RWPE1 (cell line): ENCODE data around the gene GLP1R.

ENCODE experiments used
- CTCF ChIA-PET: fragments of 350-600 bp; sonication (Branson Sonifier 250); formaldehyde crosslinking; extraction: SDS; loops from one replicate; lab custom pipeline; 2021; lab: Yijun Ruan, JAX
- POLR2A ChIA-PET: fragments of 400-600 bp; formaldehyde crosslinking; extraction: SDS; loops from one replicate; lab custom pipeline; 2020; ENCODE audit warnings: antibody characterized with exemption; ENCODE audit not compliant: low non-redundant PET; lab: Yijun Ruan, JAX
- DNase-seq: peaks from one replicate; pipeline ENCODE4 v3.0.0; 2012; ENCODE audit warnings: low spot score
- H3K27ac ChIP-seq: fragments of 450-650 bp; 2 replicates; pipeline ENCODE4 v1.5.1; 2017
- TF ChIP-seq, protein P1 (sequence below): fragments of 450-650 bp; conservative IDR thresholded peaks from 2 replicates; pipeline ENCODE4 v1.5.1; 2017; ENCODE audit warnings: low read depth, mild to moderate bottlenecking

GLP1R gene

DNA sequence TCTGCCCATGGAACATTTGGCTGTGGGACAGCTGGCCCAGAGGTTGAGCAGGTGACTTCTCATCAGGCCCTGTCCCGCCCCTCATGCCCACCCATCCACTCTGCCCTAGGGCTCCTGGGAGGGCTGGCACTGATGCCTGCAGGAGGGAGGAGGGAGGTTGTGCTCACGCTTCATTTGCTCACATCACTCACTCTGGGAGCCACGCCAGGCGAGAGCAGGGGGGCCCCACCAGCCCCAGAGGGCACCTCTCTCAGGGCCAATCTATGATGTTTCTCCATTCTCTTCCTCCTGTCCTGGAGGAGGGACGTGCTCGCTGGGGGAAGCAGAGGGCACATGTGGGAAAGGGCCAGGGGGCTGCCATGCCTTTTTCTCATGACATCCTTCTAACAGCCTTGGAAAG lies 10.9 kb upstream of the GLP1R start:
- CTCF ChIA-PET = no interaction called here

DNA sequence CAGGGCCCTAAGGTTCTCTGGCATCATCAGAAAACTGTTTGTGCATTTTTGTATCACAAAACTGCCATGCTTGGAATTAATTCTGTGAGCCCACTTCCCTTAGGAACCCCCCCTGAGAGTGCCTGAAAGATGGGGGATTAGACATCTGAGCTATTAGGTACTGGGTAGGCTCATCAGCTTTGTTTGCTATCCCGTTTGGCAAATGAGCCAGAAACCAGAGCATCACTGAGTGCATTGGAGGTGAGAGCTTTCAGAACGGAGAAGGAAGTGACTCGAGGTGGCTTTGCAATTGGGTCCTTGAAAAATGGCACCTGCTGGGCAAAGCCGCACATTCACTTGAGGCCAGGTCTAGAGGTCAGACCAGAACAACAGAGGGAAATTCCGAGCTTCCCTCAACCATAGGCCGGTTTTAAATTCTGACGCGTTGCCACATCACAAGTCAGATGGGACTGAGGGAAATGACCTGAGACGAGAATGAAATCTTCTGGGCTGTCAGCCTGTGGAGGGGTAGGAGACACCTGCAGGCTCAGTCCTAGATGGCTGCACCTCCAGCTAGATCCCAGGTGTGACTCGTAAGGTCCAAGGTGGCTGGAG lies 8.4 kb upstream of the GLP1R start:
- ChIA-PET POLR2A (no interaction called here), CTCF (interaction anchor here (0.6 kb wide), 1 partner anchor 200 kb away, joined by 3 read pairs; no protein-coding TSS in a partner anchor)

More for the DNA sequence above, 10.9 kb upstream of the GLP1R start:
- POLR2A ChIA-PET = no interaction called here
- H3K27ac ChIP-seq = no peak overlapping the region
- TF ChIP-seq, protein P1, sequence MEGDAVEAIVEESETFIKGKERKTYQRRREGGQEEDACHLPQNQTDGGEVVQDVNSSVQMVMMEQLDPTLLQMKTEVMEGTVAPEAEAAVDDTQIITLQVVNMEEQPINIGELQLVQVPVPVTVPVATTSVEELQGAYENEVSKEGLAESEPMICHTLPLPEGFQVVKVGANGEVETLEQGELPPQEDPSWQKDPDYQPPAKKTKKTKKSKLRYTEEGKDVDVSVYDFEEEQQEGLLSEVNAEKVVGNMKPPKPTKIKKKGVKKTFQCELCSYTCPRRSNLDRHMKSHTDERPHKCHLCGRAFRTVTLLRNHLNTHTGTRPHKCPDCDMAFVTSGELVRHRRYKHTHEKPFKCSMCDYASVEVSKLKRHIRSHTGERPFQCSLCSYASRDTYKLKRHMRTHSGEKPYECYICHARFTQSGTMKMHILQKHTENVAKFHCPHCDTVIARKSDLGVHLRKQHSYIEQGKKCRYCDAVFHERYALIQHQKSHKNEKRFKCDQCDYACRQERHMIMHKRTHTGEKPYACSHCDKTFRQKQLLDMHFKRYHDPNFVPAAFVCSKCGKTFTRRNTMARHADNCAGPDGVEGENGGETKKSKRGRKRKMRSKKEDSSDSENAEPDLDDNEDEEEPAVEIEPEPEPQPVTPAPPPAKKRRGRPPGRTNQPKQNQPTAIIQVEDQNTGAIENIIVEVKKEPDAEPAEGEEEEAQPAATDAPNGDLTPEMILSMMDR = no peak
- DNase-seq = no peak

DNA sequence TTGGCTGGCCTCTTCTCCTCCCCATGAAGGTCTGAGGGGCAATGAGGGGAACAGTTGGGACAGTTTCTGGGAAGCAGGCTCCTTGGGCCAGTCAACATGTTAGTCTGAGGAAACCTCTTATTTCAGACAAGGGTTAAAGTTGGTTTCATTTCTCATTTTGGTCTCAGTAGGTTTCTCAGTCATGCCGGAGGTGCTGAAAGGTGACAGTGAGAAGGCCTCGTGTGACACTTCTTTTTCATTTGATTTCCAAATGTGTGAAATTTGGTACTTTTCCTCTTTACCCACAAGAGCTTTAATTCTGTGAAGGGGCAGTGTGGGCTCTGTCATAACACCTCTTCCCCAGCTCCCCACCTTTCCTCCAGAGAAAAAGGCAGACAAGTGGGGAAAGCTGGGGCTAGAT lies 7.5 kb upstream of the GLP1R start:
- ChIA-PET CTCF (no interaction called here), POLR2A (no interaction called here)
- TF ChIP-seq, protein P1 = no peak
- H3K27ac ChIP-seq = no peak overlapping the region
- no peak for DNase-seq

More for the DNA sequence above, 8.4 kb upstream of the GLP1R start:
- TF ChIP-seq, protein P1 = no peak
- no peak overlapping the region for H3K27ac ChIP-seq
- no peak for DNase-seq

DNA sequence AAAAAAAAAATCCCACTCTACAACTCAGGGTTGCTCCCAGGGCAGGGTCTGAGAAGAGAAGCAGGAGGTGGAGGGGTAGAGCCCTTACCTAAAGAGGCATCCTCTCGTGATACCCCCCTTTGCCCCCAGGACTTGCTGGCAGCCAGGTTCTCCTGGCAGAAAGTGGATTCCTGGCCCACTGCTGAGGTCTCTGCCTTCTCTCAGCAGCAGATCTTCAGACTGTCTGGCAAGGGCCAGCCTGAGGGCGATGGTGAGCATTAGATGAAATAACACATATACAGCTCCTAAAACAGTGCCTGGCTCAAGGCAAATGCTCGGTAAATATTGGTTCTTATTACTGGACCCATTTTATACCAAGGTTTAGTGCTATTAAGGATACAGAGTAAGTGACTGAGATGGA lies 4.8 kb upstream of the GLP1R start:
- H3K27ac ChIP-seq = no peak overlapping the region
- TF ChIP-seq, protein P1 = no peak
- no peak for DNase-seq
- CTCF ChIA-PET = no interaction called here
- POLR2A ChIA-PET = no interaction called here

GRCh38 chr6:39044181-39044580 lies 4.4 kb upstream of the GLP1R start:
- no peak for DNase-seq
- H3K27ac ChIP-seq = no peak overlapping the region
- ChIA-PET CTCF (no interaction called here), POLR2A (no interaction called here)
- TF ChIP-seq, protein P1 = no peak

DNA sequence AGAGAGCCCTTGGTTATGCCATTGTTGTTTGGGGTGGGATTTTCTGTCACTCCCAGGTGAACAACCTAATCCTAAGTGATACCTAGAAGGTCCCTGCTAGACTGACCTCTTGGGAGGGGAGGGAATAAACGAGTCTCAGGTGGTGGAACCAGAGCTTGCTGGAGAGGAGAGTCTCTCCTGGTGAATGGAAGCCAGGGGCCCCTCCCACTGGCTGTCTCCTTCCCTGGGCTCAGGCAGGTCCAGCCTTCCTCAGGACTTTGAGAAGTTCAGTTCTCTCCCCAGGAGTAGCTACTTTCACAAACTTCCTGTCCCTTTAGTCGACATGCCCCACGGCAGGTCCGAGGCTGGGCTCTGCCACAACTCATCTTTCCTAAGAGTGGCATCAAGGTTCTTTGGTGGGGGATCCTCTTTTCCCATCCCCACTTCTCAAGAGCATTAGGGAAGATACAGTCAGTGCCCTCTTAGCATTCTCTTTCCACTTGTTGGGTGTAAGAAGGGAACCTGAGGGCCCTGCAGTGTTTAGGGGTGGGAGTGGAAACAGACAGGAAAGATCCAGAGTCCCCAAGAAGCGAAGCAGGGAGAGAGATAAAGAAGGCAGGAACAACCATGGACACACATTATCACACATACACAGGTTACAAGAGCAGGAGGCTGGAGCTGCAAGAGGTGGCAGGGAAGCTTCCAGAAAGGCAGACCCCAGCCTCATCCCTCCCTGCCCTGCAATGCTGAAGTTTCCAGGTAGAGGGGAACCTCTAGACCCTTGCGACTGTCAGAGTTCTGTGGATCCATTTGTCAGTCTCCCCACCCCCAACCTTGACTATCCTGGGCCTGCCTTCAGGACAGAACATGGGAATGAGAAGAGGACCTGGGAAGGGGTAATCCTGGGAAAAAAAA lies 900 bp upstream of the GLP1R start:
- CTCF ChIA-PET = no interaction called here
- no peak overlapping the region for H3K27ac ChIP-seq
- TF ChIP-seq, protein P1 = no peak
- no peak for DNase-seq
- POLR2A ChIA-PET = no interaction called here
